A549 (cell line): ENCODE data around the gene C1GALT1. TPM values are rescaled to one million over a fixed set of nuclear protein-coding genes. Genes with fewer than 3 reads are reported as not detected.

ENCODE experiments used
- ATAC-seq, 2 experiments: fragments of 200-7000 bp in 1 of 2; fragments of >200 bp in 1 of 2; cut with Nextera tagmentation in 1 of 2; cut with Tn5 transposase in 1 of 2; 3 replicates each; pipeline versions ENCODE4 v1.8.0 to v1.9.1; 2018 to 2020; ENCODE audit warnings: mild to moderate bottlenecking in 1 of 2, moderate library complexity in 1 of 2
- CTCF ChIA-PET: fragments of 300-600 bp; sonication (Branson Sonifier 250); formaldehyde crosslinking; extraction: SDS; loops from one replicate; lab custom pipeline; 2021; ENCODE audit warnings: antibody characterized with exemption, inconsistent platforms; lab: Yijun Ruan, JAX
- POLR2A ChIA-PET: fragments of 350-600 bp; formaldehyde crosslinking; extraction: SDS; loops from one replicate; lab custom pipeline; 2021; ENCODE audit warnings: antibody characterized with exemption, inconsistent platforms; lab: Yijun Ruan, JAX
- DNase-seq, 2 experiments: peaks; one replicate each; pipeline versions ENCODE4 v3.0.0 to v3.0.0-alpha.2; 2011 to 2016; ENCODE audit warnings: low read depth in 1 of 2, low spot score in 1 of 2
- FAIRE-seq: peaks from 2 replicates; lab custom pipeline; 2011; peaks lifted over from hg19 to GRCh38; lab: Jason Lieb, UNC
- H3K27ac ChIP-seq, 2 experiments: fragments of >200 bp; sonication (Bioruptor Twin); formaldehyde crosslinking; 3 replicates each; pipeline ENCODE4 v1.5.1; 2016 to 2017
- H3K4me1 ChIP-seq: fragments of >200 bp; sonication (Bioruptor Twin); formaldehyde crosslinking; 3 replicates; pipeline ENCODE4 v1.6.1; 2016
- H3K4me2 ChIP-seq: fragments of >200 bp; sonication (Bioruptor Twin); formaldehyde crosslinking; 3 replicates; pipeline ENCODE4 v1.6.1; 2016
- H3K4me3 ChIP-seq: fragments of >200 bp; sonication (Bioruptor Twin); formaldehyde crosslinking; 3 replicates; pipeline ENCODE4 v1.5.1; 2016
- H3K9me3 ChIP-seq: fragments of >200 bp; sonication (Bioruptor Twin); formaldehyde crosslinking; 3 replicates; pipeline ENCODE4 v1.6.1; 2016
- CBX8 ChIP-seq: fragments of 200-600 bp; sonication (generic); IDR thresholded peaks from 2 replicates; pipeline ENCODE4 v1.6.1; 2016
- CHD4 ChIP-seq: fragments of 200-600 bp; sonication (generic); IDR thresholded peaks from 2 replicates; pipeline ENCODE4 v1.6.1; 2016; ENCODE audit warnings: antibody characterized with exemption, mild to moderate bottlenecking, borderline replicate concordance
- E2F6 ChIP-seq: IDR thresholded peaks from 2 replicates; pipeline ENCODE4 v1.6.1; 2012; ENCODE audit warnings: low read depth, borderline replicate concordance
- EHMT2 ChIP-seq: fragments of 200-600 bp; sonication (generic); IDR thresholded peaks from 2 replicates; pipeline ENCODE4 v1.6.1; 2016; ENCODE audit warnings: antibody characterized with exemption, low read depth, mild to moderate bottlenecking, moderate library complexity
- EP300 ChIP-seq, 2 experiments: fragments of >200 bp; sonication (Bioruptor Twin); formaldehyde crosslinking; IDR thresholded peaks; 2 replicates in 1 of 2; 3 replicates in 1 of 2; pipeline ENCODE4 v1.6.1; 2016 to 2017
- FOSL2 ChIP-seq, 2 experiments: fragments of 450-650 bp in 1 of 2; fragments of >200 bp in 1 of 2; sonication (Bioruptor Twin) in 1 of 2; formaldehyde crosslinking; IDR thresholded peaks; 2 replicates each; pipeline versions ENCODE4 v1.5.0 to v1.6.1; 2016 to 2020; ENCODE audit warnings: mild to moderate bottlenecking in 1 of 2, moderate library complexity in 1 of 2
- FOXS1 ChIP-seq: fragments of 250-450 bp; sonication (Bioruptor Pico); IDR thresholded peaks from 2 replicates; pipeline ENCODE4 v1.5.0; 2020; ENCODE audit warnings: mild to moderate bottlenecking, moderate library complexity
- HDAC2 ChIP-seq: fragments of 200-600 bp; sonication (generic); IDR thresholded peaks from 2 replicates; pipeline ENCODE4 v1.6.1; 2016
- HEYL ChIP-seq: fragments of 250-450 bp; sonication (Bioruptor Pico); IDR thresholded peaks from 2 replicates; pipeline ENCODE4 v1.8.0; 2021; ENCODE audit warnings: mild to moderate bottlenecking, moderate library complexity
- HOXA7 ChIP-seq: fragments of 250-450 bp; sonication (Bioruptor Pico); IDR thresholded peaks from 2 replicates; pipeline ENCODE4 v1.5.0; 2020; ENCODE audit warnings: mild to moderate bottlenecking, moderate library complexity
- JUN ChIP-seq, 2 experiments: fragments of >200 bp; sonication (Bioruptor Twin); formaldehyde crosslinking; IDR thresholded peaks; 2 replicates in 1 of 2; 3 replicates in 1 of 2; pipeline ENCODE4 v1.6.1; 2016 to 2017
- KDM5A ChIP-seq: fragments of 200-600 bp; sonication (generic); IDR thresholded peaks from 2 replicates; pipeline ENCODE4 v1.6.1; 2016; ENCODE audit warnings: antibody characterized with exemption, mild to moderate bottlenecking
- MAZ ChIP-seq: fragments of 150-350 bp; IDR thresholded peaks from 2 replicates; pipeline ENCODE4 v1.6.1; 2014; ENCODE audit warnings: antibody characterized with exemption, low read depth, low read length, borderline replicate concordance
- MYC ChIP-seq: IDR thresholded peaks from 2 replicates; pipeline ENCODE4 v1.6.1; 2012; ENCODE audit warnings: mild to moderate bottlenecking, inconsistent platforms, low read length, improper control_type of control experiment, borderline replicate concordance
- NR3C1 ChIP-seq: fragments of >200 bp; sonication (Bioruptor Twin); formaldehyde crosslinking; IDR thresholded peaks from 3 replicates; pipeline ENCODE4 v1.6.1; 2017
- PBX3 ChIP-seq: IDR thresholded peaks from 2 replicates; pipeline ENCODE4 v1.6.1; 2012
- POLR2A ChIP-seq: IDR thresholded peaks from 2 replicates; pipeline ENCODE4 v1.6.1; 2012; ENCODE audit warnings: mild to moderate bottlenecking, low read length
- RCOR1 ChIP-seq: fragments of 150-350 bp; IDR thresholded peaks from 2 replicates; pipeline ENCODE4 v1.6.1; 2014; ENCODE audit warnings: antibody characterized with exemption, low read length, low read depth
- RNF2 ChIP-seq: fragments of 200-600 bp; sonication (generic); IDR thresholded peaks from 2 replicates; pipeline ENCODE4 v1.6.1; 2016; ENCODE audit warnings: low read depth, mild to moderate bottlenecking, antibody characterized with exemption, moderate library complexity, borderline replicate concordance
- SREBF2 ChIP-seq: fragments of 450-650 bp; IDR thresholded peaks from 2 replicates; pipeline ENCODE4 v1.6.1; 2014; ENCODE audit warnings: mild to moderate bottlenecking, moderate library complexity
- ZFP36 ChIP-seq: fragments of 450-650 bp; IDR thresholded peaks from 2 replicates; pipeline ENCODE4 v1.6.1; 2014; ENCODE audit warnings: borderline replicate concordance; ENCODE audit not compliant: partially characterized antibody
- ZSCAN20 ChIP-seq: fragments of 250-450 bp; sonication (Bioruptor Pico); IDR thresholded peaks from 2 replicates; pipeline ENCODE4 v1.8.0; 2022; ENCODE audit warnings: mild to moderate bottlenecking, moderate library complexity
- WGBS: methylation state at CpG from one replicate; pipeline ENCODE4 v1.1.6; 2017; ENCODE audit errors: missing lambda C conversion rate; 5-methylcytosine and 5-hydroxymethylcytosine counted together
- polyA plus RNA-seq, 4 experiments: library from polyadenylated mRNA; depleted of rRNA in 3 of 4; stranded (reverse); fragments of >200 nt; fragmentation: RNase III in 1 of 4; extraction: RNeasy Plus Mini Kit Qiagen cat#74134 plus additional on column Dnase treatment in 1 of 4; gene quantifications; 2 replicates in 3 of 4; 3 replicates in 1 of 4; pipeline ENCODE4 v1.2.3, GENCODE V29; 2011 to 2017
- TF ChIP-seq, protein P1 (sequence below): fragments of 250-450 bp; sonication (Bioruptor Pico); IDR thresholded peaks from 2 replicates; pipeline ENCODE4 v1.5.0; 2021; ENCODE audit warnings: mild to moderate bottlenecking, moderate library complexity, borderline replicate concordance
- TF ChIP-seq, protein P2 (sequence below): IDR thresholded peaks from 2 replicates; pipeline ENCODE4 v1.6.1; 2012
- TF ChIP-seq, protein P3 (sequence below): fragments of >200 bp; sonication (Bioruptor Twin); formaldehyde crosslinking; IDR thresholded peaks from 3 replicates; pipeline ENCODE4 v1.5.1; 2016

Gene C1GALT1
- polyA plus RNA-seq, 2 of the 4 experiments (the other 2 are of a cell fraction) = 24.1 to 50.1 TPM

DNA sequence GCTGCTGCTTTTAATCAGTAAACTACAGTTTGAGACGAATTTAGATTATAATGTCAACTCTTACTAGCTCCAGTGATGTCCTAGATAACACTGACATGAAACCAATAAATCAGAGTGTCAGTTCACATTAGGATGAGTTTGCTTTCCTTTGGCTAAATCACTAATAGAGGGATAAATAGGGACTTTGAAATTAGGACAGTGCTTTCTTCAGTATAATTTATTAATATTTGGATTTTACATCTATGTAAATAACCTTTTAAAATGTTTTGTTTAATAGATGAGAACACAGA, 55.6 kb downstream of the C1GALT1 start:
- Histone ChIP-seq H3K4me3 (no peak overlapping the region), H3K9me3 (no peaks in the 10 kb centered on the region), H3K4me1 (no peaks in the 10 kb centered on the region), H3K4me2 (no peak overlapping the region), H3K27ac (no peak overlapping the region)
- 55% methylated on average over 1 of the region's 1 CpG for WGBS
- DNase-seq (no peak), ATAC-seq (no peak), FAIRE-seq (no peak)
- POLR2A ChIA-PET = no interaction called here
- CTCF ChIA-PET = no interaction called here
- TF ChIP-seq HDAC2 (no peak), SREBF2 (no peak), MAZ (no peak), KDM5A (no peak), RCOR1 (no peak), NR3C1 (no peak), FOSL2 (IDR thresholded peaks at IDR 0.05) (no peak), FOSL2 (CRISPR knock-in tag; IDR thresholded peaks at IDR 0.05) (no peak), RNF2 (no peak), HEYL (CRISPR knock-in tag) (no peak), ZSCAN20 (CRISPR knock-in tag) (no peak), FOXS1 (no peak), CBX8 (no peak), HOXA7 (CRISPR knock-in tag) (no peak), EP300 (IDR thresholded peaks at IDR 0.05) (no peak)
- TF ChIP-seq, protein P1, sequence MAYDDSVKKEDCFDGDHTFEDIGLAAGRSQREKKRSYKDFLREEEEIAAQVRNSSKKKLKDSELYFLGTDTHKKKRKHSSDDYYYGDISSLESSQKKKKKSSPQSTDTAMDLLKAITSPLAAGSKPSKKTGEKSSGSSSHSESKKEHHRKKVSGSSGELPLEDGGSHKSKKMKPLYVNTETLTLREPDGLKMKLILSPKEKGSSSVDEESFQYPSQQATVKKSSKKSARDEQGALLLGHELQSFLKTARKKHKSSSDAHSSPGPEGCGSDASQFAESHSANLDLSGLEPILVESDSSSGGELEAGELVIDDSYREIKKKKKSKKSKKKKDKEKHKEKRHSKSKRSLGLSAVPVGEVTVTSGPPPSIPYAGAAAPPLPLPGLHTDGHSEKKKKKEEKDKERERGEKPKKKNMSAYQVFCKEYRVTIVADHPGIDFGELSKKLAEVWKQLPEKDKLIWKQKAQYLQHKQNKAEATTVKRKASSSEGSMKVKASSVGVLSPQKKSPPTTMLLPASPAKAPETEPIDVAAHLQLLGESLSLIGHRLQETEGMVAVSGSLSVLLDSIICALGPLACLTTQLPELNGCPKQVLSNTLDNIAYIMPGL (CRISPR knock-in tag) = no peak
- TF ChIP-seq, protein P2, sequence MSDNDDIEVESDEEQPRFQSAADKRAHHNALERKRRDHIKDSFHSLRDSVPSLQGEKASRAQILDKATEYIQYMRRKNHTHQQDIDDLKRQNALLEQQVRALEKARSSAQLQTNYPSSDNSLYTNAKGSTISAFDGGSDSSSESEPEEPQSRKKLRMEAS = no peak

DNA sequence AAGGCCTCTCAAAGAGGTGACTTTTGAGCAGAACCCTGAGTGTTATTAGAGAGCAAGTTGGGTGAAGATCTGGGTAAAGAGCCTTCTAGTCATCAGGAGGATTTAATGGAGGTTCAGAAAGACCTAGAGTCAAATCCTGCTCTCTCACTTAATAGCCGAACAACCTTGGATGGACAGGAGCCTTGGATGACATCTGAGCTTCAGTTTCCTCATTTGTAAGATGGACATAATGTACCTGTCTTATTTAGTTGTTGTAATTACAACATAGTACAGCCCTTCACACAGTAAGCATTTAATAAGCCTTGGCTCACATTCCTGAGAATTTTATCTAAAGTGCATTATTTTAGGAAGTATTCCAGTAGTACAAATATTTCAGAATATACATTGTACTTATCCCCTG, 57.0 kb downstream of the C1GALT1 start:
- DNase-seq (no peak), FAIRE-seq (no peak), ATAC-seq (no peak)
- no peak for TF ChIP-seq PBX3
- TF ChIP-seq EHMT2 = no peak
- TF ChIP-seq HDAC2 = no peak
- TF ChIP-seq E2F6 = no peak
- no peak for TF ChIP-seq ZSCAN20 (CRISPR knock-in tag)
- no peak for TF ChIP-seq KDM5A
- no peak for TF ChIP-seq JUN (IDR thresholded peaks at IDR 0.05)
- TF ChIP-seq FOSL2 (IDR thresholded peaks at IDR 0.05) = no peak
- TF ChIP-seq FOSL2 (CRISPR knock-in tag; IDR thresholded peaks at IDR 0.05) = no peak
- TF ChIP-seq ZFP36 = no peak
- TF ChIP-seq, protein P3, sequence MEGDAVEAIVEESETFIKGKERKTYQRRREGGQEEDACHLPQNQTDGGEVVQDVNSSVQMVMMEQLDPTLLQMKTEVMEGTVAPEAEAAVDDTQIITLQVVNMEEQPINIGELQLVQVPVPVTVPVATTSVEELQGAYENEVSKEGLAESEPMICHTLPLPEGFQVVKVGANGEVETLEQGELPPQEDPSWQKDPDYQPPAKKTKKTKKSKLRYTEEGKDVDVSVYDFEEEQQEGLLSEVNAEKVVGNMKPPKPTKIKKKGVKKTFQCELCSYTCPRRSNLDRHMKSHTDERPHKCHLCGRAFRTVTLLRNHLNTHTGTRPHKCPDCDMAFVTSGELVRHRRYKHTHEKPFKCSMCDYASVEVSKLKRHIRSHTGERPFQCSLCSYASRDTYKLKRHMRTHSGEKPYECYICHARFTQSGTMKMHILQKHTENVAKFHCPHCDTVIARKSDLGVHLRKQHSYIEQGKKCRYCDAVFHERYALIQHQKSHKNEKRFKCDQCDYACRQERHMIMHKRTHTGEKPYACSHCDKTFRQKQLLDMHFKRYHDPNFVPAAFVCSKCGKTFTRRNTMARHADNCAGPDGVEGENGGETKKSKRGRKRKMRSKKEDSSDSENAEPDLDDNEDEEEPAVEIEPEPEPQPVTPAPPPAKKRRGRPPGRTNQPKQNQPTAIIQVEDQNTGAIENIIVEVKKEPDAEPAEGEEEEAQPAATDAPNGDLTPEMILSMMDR = no peak
- no peak for TF ChIP-seq MYC
- no peak for TF ChIP-seq POLR2A
- no peak for TF ChIP-seq CBX8
- no peak for TF ChIP-seq CHD4
- Histone ChIP-seq H3K27ac (no peak overlapping the region), H3K9me3 (no peaks in the 10 kb centered on the region), H3K4me2 (no peak overlapping the region), H3K4me3 (no peak overlapping the region), H3K4me1 (no peaks in the 10 kb centered on the region)
- WGBS = 100% methylated on average over 1 of the region's 1 CpG
- POLR2A ChIA-PET = no interaction called here
- CTCF ChIA-PET = no interaction called here
